RKO (cell line): Measurements from ENCODE around the gene DGCR2.
"Not testable (repeated sequence)": the region's sequence is repeated elsewhere in the genome, so short reads cannot be mapped to it uniquely, and the experiment has no call there.

Experiments
- DNase-seq: peaks from one replicate; pipeline ENCODE4 v3.0.0-alpha.2; 2016; ENCODE audit warnings: low spot score

Gene DGCR2

GRCh38 chr22:19059481-19060278 lies 62.5 kb downstream of the DGCR2 start:
- no peak for DNase-seq

GRCh38 chr22:19058713-19059451 lies 63.3 kb downstream of the DGCR2 start:
- DNase-seq, result no peak

- no peak for DNase-seq
Observed at GRCh38 chr22:19057999-19058491, 64.2 kb downstream of the DGCR2 start.

- no peak for DNase-seq
Observed at GRCh38 chr22:19057539-19057938, 64.7 kb downstream of the DGCR2 start.

GRCh38 chr22:19056951-19057401 lies 65.2 kb downstream of the DGCR2 start:
- DNase-seq, result no peak

GRCh38 chr22:19055801-19056200 lies 66.4 kb downstream of the DGCR2 start:
- DNase-seq, result no peak

GRCh38 chr22:19052941-19053541 lies 69.2 kb downstream of the DGCR2 start:
- no peak for DNase-seq

- DNase-seq, result no peak
Observed at GRCh38 chr22:19051381-19052072, 70.7 kb downstream of the DGCR2 start.

GRCh38 chr22:19050847-19051246 lies 71.4 kb downstream of the DGCR2 start:
- not testable (repeated sequence) for DNase-seq

GRCh38 chr22:19050117-19050516 lies 72.1 kb downstream of the DGCR2 start:
- DNase-seq, result no peak

GRCh38 chr22:19048531-19048930 lies 73.7 kb downstream of the DGCR2 start:
- no peak for DNase-seq

GRCh38 chr22:19047993-19048392 lies 74.2 kb downstream of the DGCR2 start:
- DNase-seq, result no peak

GRCh38 chr22:19046719-19047609 lies 75.2 kb downstream of the DGCR2 start:
- no peak for DNase-seq

- no peak for DNase-seq
Observed at GRCh38 chr22:19046287-19046686, 75.9 kb downstream of the DGCR2 start.

GRCh38 chr22:19045094-19045493 lies 77.1 kb downstream of the DGCR2 start:
- DNase-seq, result no peak

- DNase-seq, result no peak
Observed at GRCh38 chr22:19044381-19044780, 77.8 kb downstream of the DGCR2 start.

- no peak for DNase-seq
Observed at GRCh38 chr22:19043121-19044085, 78.8 kb downstream of the DGCR2 start.

- no peak for DNase-seq
Observed at GRCh38 chr22:19042285-19043120, 79.7 kb downstream of the DGCR2 start.

GRCh38 chr22:19041704-19042074 lies 80.5 kb downstream of the DGCR2 start:
- DNase-seq, result no peak
